Measurements from ENCODE around the gene ZNF410.

GRCh38 chr14:73949752-73950734 is 63.4 kb downstream of the ZNF410 start, which contains the start of the genes COQ6 and FAM161B:
- TF ChIP-seq, protein P1, sequence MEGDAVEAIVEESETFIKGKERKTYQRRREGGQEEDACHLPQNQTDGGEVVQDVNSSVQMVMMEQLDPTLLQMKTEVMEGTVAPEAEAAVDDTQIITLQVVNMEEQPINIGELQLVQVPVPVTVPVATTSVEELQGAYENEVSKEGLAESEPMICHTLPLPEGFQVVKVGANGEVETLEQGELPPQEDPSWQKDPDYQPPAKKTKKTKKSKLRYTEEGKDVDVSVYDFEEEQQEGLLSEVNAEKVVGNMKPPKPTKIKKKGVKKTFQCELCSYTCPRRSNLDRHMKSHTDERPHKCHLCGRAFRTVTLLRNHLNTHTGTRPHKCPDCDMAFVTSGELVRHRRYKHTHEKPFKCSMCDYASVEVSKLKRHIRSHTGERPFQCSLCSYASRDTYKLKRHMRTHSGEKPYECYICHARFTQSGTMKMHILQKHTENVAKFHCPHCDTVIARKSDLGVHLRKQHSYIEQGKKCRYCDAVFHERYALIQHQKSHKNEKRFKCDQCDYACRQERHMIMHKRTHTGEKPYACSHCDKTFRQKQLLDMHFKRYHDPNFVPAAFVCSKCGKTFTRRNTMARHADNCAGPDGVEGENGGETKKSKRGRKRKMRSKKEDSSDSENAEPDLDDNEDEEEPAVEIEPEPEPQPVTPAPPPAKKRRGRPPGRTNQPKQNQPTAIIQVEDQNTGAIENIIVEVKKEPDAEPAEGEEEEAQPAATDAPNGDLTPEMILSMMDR (IDR thresholded peaks at IDR 0.05 in 4 of 5, conservative IDR thresholded peaks at IDR 0.05 in 1 of 5), result peak in 3 of 5 experiments; percentile 8 to 20 (median 16)
- peak; percentile 79 for TF ChIP-seq POLR2A (IDR thresholded peaks at IDR 0.05)
